NCI-H2081 (cell line): ENCODE measurements around the gene YAP1.
"Not testable (repeated sequence)": the region's sequence is repeated elsewhere in the genome, so short reads cannot be mapped to it uniquely, and the experiment has no call there.

ENCODE experiments used
- DNase-seq, 2 experiments: peaks; one replicate each; lab custom pipeline; 2025; lab: John Stamatoyannopoulos, UW

The YAP1 gene

DNA sequence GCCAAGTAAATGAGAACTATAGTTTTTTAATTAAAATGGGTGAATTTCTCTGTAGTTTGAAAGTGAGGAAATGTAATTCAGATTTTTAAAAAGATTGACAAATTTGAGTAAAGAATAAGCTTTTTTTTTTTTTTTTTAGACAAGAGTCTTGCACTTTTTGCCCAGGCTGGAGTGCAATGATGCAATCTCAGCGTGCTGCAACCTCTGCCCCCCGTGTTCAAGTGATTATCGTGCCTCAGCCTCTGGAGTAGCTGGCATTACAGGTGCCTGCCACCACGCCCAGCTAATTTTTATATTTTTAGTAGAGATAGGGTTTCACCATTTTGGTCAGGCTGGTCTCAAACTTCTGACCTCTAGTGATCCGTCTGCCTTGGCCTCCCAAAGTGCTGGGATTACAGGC lies 90.1 kb downstream of the YAP1 start:
- DNase-seq, result not testable (repeated sequence)

DNA sequence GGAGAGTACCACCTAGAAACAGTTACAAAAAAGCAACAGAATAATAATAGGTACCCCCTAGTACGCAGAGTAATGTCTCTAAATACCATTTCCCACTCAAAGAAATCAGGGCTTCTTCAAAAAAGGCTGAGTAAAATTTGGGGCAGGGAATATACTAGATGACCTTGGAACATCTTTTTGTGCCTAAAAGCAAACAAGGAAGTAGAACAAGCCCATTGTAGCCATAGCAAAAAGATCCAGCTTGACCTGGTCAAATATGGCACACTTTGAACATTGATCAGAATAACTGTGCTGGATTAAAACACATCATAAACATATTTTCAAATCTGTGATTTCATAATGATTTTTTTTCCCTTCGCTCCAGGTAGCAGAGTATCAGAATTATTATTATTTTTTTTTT lies 91.5 kb downstream of the YAP1 start:
- no peak for DNase-seq

DNA sequence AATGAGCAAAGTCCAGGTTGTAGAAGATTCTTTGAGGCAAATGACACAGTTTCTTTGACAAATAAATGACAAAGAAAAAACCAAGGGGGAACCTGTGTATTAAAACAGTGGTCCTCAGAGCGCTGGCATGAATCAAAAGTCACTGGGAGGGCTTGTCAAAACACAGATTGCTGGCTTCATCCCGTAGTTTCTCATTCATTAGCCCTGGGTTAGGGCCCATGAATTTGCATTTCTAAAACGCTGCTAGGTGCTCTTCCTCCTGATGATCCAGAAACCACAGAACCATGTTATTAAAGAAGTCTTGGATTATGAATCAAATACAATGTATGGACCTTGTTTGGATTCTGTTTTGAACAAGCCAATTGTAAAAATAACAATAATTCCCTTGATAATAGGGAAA lies 92.7 kb downstream of the YAP1 start:
- DNase-seq, result no peak

DNA sequence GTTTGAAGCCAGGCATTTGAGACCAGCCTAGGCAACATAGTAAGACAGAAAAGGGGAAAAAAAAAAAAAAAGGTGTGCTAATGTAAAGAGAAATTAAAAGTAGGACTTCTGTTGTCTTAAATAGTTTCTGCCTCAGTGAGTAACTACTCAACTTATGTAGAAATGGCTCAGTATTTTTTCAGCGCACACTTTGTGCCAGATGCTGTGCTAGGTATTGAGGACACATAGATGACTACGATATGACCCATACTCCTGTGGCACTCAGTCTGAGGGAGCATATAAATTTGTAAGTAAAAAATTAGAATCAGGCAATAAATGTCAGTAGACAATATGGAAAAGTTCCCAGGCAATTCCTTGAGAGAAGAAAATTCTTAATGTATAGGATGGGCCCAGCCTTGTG lies 93.9 kb downstream of the YAP1 start:
- no peak for DNase-seq

DNA sequence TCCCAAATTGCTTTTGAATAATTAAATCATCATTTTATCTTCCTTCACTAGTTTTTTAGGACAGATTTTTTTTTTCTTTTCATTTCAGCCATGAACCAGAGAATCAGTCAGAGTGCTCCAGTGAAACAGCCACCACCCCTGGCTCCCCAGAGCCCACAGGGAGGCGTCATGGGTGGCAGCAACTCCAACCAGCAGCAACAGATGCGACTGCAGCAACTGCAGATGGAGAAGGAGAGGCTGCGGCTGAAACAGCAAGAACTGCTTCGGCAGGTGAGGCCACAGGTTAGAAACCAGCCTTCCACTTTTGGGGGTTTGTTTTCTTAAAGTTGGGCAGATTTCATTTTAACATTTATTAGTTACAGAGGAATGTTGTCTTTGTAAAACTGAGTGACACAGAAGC lies 95.6 kb downstream of the YAP1 start:
- DNase-seq, result no peak

DNA sequence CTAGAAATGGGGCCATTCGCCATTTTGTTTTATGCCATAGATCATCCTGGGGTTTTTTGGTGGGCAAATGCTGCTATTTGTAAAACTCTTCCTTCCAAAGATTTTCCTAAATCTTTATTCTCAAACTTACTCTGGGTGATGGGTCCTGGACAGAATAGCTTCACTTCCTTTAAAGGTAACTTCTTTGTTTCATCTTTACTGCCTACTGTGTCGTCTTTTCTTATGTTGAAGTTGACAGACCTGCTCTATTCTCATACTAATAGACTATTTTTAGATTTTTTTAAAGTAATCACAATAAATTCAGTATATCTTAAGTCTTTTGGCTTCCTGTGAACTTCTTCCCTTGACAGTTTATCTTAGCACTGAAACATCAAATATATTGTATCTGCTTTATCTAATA lies 98.6 kb downstream of the YAP1 start:
- no peak for DNase-seq

DNA sequence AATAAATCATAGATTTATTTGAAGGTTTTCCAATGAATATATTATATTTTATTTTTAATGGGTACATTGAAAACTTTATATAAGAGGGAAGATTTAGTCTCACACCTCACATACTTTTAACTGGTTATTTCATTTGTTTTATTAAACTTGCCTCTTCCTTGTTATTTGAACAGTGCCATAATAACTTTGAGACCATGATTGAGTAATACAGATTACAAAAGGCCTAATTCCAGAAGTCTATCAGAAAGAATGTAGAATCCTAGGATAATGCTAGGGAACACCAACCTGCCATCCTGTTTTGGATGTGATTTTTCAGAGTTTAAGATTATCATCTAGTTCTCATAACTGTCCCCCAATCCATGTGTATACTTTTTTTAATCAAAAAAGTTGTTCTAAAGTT lies 104.4 kb downstream of the YAP1 start:
- DNase-seq, result no peak

DNA sequence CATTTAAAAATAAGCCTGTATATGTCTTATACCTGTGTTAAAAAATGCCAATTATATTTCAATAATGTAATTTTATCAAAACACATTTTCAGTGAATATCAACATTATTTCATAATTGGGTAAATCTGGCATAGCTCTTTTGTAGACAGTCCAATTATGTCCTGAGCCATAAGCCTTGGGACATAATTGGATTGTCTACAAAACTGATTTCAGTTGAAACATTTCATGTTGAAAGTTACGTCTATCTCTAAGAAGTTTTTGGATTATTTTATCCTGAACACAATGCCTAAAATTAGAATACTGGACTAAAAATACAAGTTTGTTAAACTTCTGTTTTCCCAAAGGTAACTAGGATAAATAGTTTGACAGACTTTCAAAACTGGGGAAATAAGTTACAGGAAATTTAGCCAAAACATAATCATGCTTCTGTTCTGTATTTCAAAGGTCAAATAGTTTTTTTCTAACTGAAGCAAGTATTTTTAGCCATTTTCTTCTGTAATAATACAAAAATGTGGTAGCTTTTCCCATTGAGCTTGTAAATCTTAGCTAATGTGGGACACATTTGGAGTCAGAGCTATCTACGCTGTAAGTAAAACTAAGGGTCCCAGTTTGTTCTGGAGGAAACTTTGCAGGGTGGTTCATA lies 106.3 kb downstream of the YAP1 start:
- no peak for DNase-seq

DNA sequence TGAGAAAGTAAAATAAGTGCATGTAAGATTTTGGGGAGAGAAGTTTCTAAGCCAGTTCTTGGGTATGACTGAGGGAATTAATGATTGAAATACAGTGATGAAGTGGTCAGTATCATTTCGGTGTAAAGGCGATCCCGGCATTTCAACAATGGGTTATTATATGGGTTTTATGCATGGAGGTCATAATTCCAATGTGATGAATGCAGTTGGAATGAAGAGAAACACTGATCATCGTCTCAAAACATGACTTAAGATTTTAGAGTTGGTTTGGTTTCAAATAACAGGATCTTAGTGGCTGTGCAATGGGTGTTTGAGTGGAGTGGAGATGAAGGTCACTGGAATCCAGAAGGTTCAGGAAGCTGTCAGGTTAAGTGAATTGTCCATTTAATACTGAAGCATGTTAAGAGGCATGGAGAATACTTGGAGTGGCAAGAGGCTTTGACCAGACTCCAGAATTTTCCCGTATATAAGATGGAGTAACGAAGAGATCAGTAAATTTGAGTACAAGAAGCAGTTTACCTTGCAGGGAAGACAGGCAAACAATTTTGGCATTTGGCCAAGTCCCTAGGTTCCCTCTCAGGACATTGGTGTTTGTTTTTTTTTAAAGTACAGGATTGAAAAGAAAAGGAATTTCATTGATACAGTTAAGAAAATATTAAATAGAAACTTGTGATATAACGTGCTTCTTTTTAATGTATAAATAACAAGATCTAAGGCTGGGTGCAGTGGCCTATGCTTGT lies 110.7 kb downstream of the YAP1 start:
- DNase-seq, result no peak

DNA sequence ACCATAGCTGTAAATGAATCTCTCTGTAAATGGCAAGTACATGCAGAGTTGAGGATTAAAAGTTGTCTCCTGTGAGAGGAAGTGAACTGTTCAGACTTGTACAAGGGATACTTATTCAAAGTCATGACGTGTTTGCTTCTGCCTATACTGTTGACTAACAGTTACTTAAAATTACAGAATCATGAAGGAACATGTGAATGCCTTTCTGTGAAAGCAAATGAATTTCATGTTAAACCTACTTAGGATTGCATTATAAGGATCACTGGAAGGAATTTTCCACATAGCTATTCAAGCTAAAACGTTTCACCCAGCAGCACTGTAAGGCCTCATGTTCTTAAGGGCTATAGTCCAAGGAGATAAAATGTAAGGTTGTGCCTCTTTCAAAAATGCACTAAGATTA lies 113.6 kb downstream of the YAP1 start:
- no peak for DNase-seq

DNA sequence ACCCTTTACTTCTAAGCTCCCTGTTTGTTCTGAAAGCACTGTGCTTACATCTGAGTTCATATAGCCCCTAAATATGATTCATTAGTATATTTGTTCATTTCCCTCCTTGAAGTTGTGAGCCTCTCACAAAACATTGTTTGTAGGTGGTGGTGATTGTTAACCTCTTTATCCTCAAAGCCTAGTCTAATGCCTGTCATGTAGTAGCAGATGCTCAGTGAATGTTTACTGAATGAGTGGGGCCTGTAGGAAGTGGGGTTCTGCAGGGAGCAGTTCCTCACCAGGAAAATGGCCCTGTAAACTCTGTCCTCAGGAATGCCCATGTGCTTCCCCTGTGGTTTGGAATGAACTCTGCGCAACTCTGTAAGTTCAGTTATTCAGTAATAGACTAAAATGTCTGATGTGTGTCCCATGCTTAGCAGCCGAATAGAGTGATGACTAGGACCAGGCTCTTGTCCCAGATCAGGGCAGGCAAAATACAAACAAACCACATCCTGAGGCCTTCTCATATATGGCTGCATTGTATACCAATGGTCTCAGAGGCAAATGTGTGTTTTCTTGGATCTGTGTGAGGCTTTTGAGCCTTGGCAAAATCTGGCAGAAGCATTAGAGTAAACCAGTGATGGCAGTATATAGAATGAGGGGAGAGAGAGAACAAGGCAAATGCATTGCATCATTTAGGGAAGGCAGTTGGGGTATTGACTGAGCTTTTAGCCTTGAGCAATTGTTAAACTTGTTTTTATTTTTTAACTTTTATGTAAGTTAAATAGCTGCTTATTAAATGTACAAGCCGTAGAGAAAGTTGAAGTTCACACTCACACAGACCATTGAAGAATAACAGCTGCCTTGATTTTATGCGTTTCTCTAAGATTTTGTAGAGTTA lies 115.7 kb downstream of the YAP1 start:
- no peak for DNase-seq

DNA sequence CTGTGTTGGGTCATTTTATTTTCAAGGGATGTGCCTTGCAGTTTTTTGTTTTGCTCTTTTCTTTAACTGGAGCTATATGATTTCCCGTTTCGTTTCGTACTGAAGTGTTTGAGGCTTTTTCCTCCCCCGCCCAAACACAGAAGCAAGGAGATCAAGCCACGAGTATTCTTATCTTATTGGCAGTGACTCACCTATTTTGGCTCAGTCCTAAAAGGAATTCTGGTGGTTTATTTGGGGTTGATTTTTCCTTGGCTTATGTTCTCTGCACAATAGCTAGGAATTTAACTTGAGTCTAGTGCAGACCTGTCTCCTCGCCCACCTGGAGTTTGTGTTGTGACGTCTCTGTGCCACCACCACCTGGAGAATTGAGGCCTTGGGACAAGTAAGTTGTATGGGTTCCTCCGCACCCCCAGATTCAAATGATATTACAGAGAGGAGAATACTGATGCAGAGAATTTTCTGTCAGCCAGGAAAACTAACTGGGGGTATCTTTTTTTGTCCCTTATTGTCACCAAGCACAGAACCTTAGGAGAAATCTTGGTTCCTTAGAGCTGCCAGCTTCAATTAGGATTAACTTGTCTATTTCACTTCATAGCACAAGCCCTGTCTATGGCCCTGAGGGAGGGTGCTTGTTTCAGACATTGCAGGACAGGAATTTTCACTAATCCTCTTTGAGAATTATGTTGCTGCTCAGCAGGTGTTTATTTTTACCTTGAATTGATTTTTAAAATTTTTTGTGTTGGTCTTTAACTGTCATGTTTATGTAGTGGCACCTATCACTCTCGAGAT lies 116.6 kb downstream of the YAP1 start:
- DNase-seq, result no peak

DNA sequence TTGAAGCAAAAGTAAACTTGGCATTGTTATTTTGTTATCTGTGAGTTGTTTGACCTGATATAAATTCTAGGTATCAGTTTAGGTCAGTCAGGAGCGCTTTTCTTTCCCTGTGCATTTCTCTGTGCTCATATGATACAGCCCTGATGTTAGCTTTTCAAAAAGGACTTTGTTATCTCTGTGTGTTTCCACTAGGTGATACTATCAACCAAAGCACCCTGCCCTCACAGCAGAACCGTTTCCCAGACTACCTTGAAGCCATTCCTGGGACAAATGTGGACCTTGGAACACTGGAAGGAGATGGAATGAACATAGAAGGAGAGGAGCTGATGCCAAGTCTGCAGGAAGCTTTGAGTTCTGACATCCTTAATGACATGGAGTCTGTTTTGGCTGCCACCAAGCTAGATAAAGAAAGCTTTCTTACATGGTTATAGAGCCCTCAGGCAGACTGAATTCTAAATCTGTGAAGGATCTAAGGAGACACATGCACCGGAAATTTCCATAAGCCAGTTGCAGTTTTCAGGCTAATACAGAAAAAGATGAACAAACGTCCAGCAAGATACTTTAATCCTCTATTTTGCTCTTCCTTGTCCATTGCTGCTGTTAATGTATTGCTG lies 119.4 kb downstream of the YAP1 start:
- DNase-seq, result no peak

DNA sequence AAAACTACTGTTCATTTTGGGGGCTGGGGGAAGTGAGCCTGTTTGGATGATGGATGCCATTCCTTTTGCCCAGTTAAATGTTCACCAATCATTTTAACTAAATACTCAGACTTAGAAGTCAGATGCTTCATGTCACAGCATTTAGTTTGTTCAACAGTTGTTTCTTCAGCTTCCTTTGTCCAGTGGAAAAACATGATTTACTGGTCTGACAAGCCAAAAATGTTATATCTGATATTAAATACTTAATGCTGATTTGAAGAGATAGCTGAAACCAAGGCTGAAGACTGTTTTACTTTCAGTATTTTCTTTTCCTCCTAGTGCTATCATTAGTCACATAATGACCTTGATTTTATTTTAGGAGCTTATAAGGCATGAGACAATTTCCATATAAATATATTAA lies 119.9 kb downstream of the YAP1 start:
- no peak for DNase-seq

DNA sequence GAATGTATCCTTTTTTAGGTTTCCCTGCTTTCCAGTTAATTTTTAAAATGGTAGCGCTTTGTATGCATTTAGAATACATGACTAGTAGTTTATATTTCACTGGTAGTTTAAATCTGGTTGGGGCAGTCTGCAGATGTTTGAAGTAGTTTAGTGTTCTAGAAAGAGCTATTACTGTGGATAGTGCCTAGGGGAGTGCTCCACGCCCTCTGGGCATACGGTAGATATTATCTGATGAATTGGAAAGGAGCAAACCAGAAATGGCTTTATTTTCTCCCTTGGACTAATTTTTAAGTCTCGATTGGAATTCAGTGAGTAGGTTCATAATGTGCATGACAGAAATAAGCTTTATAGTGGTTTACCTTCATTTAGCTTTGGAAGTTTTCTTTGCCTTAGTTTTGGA lies 120.7 kb downstream of the YAP1 start:
- no peak for DNase-seq

DNA sequence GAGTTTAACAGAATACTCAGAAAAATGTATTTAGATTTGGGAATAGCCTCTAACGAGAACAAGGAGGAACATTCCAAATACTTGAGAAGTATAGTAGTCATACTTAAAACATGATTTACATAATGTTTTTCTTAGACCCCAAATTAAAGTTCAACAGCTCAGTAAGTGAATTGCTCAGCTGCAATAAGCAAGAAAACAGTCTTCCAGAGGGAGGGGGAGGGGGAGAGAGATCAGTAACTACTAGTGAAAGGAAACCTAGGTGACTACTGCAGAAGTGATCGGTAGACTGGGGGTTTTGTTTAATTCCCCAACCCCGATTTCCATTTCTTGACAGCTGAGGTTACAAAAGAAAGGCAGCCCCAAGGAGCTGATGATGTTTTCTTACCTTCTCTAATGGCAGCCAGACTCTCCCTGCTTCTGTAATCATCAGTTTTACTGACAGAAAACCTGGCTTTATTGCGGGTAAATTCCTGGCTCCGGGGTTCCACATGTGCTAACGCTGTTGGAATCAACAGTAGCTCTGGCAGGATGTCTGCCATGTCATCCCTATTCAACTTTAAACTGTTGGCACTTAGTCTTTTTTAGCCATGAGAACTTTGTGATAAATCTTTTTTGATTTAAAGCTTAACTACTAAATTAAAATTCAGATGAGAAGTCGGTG lies 124.7 kb downstream of the YAP1 start:
- DNase-seq, result no peak

DNA sequence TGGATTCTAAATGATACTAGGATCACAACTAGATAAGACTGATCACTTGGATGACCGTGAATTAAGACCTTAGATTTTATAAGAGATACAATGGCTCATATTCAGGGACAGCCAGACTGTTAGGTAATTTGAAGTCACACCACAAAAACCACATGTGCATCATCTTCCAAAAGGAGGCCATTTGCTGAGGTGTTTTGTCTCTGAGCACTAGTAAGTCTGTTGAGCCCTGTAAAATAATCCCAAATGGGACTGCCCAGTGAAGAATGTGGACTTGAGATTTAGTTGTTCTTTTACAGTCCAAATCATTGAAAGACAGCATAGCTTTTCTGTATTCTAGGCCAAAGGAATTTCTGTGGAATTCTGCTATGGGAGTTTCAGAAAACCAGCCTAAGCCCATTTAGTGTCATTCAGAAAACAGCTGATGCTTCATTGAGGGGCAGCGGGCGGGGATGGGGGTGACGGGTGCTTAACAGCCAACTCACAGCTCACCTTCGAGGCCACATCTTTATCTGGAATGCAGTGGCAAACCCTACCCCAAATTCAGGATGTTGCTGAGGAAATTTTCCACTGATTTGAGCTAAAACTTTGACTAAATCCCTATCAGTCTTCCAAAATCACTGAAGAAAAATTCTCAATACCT lies 127.0 kb downstream of the YAP1 start:
- no peak for DNase-seq

DNA sequence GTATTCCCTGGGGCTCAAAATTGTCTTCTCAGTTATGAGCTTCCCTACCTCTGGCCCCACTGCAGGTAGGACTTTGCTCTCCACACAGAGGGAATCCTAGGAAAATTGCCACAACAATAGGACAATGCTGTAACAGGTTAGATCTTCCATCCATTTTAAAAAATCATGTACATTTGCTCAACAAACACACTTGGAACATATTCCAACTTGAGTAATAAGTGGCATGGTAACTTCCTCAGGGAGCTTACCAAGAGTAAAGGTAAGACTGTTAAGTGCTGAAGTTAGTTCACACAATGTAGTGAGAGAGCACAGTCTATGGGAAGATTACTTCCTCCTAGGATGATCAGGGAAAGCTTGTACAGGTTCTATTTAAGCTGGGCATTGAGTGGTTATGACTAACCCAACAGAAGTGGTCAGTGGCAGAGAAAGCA lies 128.2 kb downstream of the YAP1 start:
- DNase-seq, result no peak

DNA sequence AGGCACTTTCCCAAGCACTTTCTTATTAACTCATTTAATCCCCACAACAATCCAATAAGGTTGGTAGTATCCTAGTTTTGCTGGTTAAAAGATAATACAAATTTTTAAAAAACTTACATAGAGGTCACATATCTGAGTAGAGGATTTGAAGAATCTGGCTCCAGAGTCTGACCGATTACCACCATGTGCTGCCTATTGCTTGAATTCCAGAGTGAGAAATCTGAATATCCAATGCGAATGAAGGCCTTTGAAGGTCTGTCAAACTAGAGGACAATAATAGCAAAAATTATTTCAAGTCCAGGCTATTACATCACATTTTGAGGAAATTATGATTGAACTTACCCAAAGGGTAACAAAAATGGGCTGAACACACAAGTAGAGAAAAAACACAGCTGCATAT lies 129.2 kb downstream of the YAP1 start:
- no peak for DNase-seq

DNA sequence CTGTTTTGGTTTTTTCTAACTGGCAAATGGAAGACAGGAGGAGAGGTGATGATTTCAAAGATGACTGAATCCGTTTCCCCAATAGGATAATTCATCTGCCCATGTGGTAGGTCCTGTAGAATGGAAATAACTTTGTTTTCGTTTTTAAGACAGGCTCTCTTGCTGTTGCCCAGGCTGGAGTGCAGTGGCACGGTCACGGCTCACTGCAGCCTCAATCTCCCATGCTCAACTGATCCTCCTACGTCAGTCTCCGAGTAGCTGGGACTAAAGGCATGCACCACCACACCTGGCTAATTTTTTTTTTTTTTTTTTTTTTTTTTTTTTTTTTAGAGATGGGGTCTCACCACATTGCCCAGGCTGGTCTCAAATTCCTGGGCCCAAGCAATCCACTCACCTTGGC lies 129.7 kb downstream of the YAP1 start:
- no peak for DNase-seq

DNA sequence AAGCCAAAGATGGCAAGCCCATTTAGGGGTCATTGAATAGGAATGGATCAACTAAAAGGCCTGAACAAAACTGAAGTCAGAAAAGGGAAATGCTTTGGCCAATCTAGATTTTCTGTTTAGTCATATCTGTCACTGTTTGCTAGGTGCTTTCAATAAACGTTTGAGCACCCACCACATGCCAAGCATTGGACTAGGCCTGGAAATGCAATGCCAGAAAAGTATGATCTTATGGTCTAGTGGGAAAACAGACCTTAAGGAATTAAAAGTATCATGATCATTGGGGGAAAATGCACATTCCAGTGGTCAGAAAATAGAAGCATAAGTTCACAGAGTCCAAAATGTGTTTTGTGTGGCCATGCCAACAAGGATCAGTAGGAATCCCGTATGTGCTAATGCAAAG lies 130.3 kb downstream of the YAP1 start:
- no peak for DNase-seq
